Astrocyte (in vitro differentiated cells and primary cell): ENCODE data around the gene ADGRG6.

Experiments
- CTCF ChIP-seq: IDR thresholded peaks from 2 replicates; pipeline ENCODE4 v1.5.1; 2011; ENCODE audit warnings: low read depth, mild to moderate bottlenecking, inconsistent platforms, low read length, moderate library complexity; ENCODE audit not compliant: insufficient read depth
- EZH2 ChIP-seq: IDR thresholded peaks from 2 replicates; pipeline ENCODE4 v1.6.1; 2012; ENCODE audit warnings: mild to moderate bottlenecking, low read length, inconsistent platforms; ENCODE audit not compliant: insufficient read depth

DNA sequence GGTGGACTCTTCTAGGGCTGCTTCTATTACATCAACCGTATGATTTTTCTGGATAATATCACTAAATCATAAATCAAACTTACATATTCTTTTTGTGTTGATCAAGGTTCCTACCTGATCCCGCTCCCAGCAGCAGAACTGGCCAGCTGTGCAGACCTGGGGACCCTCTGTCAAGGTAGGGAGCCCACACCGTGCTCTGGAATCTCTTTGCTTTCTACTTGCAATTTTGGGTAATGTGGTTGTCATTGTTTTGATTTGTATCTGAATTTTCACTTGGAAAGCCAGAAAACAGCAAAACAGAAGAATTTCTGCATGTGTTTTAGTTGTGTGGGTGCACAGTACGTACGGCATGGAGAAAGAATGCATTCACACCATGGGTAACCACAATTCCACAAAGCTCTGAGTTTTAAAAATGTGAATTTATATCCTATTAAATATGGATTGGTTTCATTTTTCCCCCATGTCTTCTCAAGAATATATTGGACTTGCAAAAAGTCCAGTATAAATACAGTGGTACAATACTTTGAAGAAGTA is 80.1 kb downstream of the ADGRG6 start:
- TF ChIP-seq CTCF: no peak
- TF ChIP-seq EZH2: no peak
